Thymus (tissue), 11 donors: ENCODE measurements around the gene NAALAD2. TPM values are rescaled to one million over a fixed set of nuclear protein-coding genes. Genes with fewer than 3 reads are reported as not detected.
A peak's percentile ranks its signal among the peaks of the same experiment; 100 is the strongest.

ENCODE experiments used
- DNase-seq, 9 donors: peaks; one replicate each; pipeline ENCODE4 v3.0.0-alpha.2; 2013; ENCODE audit warnings: low spot score in 9 of 9, low read depth in 6 of 9, missing footprints in 1 of 9
- H3K27ac ChIP-seq, 2 donors: one replicate each; pipeline ENCODE4 v1.5.1; 2013; ENCODE audit warnings: control low read depth in 1 of 2, low read depth in 1 of 2, low read length in 1 of 2, mild to moderate bottlenecking in 1 of 2, moderate library complexity in 1 of 2
- H3K27me3 ChIP-seq, 2 donors: one replicate each; pipeline ENCODE4 v1.5.1; 2013; ENCODE audit warnings: low read length in 1 of 2; ENCODE audit not compliant: control insufficient read depth in 2 of 2, insufficient read depth in 1 of 2
- H3K36me3 ChIP-seq, 2 donors: one replicate each; pipeline ENCODE4 v1.5.1; 2013; ENCODE audit warnings: low read length in 1 of 2, mild to moderate bottlenecking in 1 of 2, moderate library complexity in 1 of 2; ENCODE audit not compliant: control insufficient read depth in 2 of 2, insufficient read depth in 2 of 2
- H3K4me1 ChIP-seq, 2 donors: one replicate each; pipeline ENCODE4 v1.5.1; 2013; ENCODE audit warnings: low read length in 2 of 2; ENCODE audit not compliant: control insufficient read depth in 2 of 2, insufficient read depth in 2 of 2
- H3K4me3 ChIP-seq, 2 donors: one replicate each; pipeline ENCODE4 v1.5.1; 2013; ENCODE audit warnings: low read length in 2 of 2, control low read depth in 1 of 2, mild to moderate bottlenecking in 1 of 2
- H3K9me3 ChIP-seq, 2 donors: one replicate each; pipeline ENCODE4 v1.5.1; 2013; ENCODE audit warnings: low read length in 1 of 2, mild to moderate bottlenecking in 1 of 2; ENCODE audit not compliant: control insufficient read depth in 2 of 2, insufficient read depth in 1 of 2
- WGBS: extraction: QIAGEN DNeasy Blood & Tissue Kit; methylation state at CpG from one replicate; pipeline ENCODE4 v1.1.7; 2013; 5-methylcytosine and 5-hydroxymethylcytosine counted together
- polyA plus RNA-seq: library from polyadenylated mRNA; stranded (reverse); fragments of 200-250 nt; gene quantifications from one replicate; pipeline ENCODE4 v1.2.3, GENCODE V29; 2013
- total RNA-seq: library from RNA; stranded (reverse); fragments of 120-200 nt; gene quantifications from one replicate; pipeline ENCODE4 v1.2.4, GENCODE V29; 2013
- donor health status: healthy.

Gene NAALAD2
- total and polyA plus RNA-seq, 2 donors = 0.23 to 0.47 TPM

- H3K36me3 ChIP-seq = no peaks in the 10 kb centered on the region
- no peaks in the 10 kb centered on the region for H3K27me3 ChIP-seq
- WGBS = 95% methylated on average over 2 of the region's 2 CpGs
- no peak overlapping the region for H3K4me3 ChIP-seq
- no peaks in the 10 kb centered on the region for H3K4me1 ChIP-seq
- DNase-seq = no peak
- no peak overlapping the region for H3K27ac ChIP-seq
- no peaks in the 10 kb centered on the region for H3K9me3 ChIP-seq
These were observed 44.3 kb downstream of the NAALAD2 start for GRCh38 chr11:90178751-90179150.

- Histone ChIP-seq H3K4me3 (no peak overlapping the region), H3K27ac (no peak overlapping the region), H3K4me1 (no peaks in the 10 kb centered on the region), H3K27me3 (no peaks in the 10 kb centered on the region), H3K9me3 (no peaks in the 10 kb centered on the region), H3K36me3 (no peaks in the 10 kb centered on the region)
- DNase-seq = no peak
- 95% methylated on average over 2 of the region's 2 CpGs for WGBS
These were observed 45.5 kb downstream of the NAALAD2 start for GRCh38 chr11:90179923-90180322.

DNA sequence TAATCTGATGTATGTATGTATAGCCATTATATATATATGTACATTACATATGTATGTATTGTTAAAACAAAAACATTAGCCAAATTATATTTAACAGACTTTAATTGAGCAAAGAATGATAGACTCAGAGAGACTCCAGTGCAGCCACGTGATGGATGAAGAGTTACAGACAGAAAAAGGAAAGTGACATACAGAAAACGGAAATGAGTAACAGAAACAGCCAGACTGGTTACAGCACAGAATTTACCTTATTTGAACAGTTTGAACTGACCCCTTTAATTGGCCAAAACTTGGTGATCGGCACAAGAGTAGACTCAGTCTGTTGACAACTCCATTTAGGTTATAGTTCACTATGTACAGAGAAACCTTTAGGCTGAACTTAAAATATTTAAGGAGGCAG, 53.4 kb downstream of the NAALAD2 start:
- H3K9me3 ChIP-seq = no peaks in the 10 kb centered on the region
- H3K36me3 ChIP-seq = no peaks in the 10 kb centered on the region
- H3K4me1 ChIP-seq = no peaks in the 10 kb centered on the region
- no peaks in the 10 kb centered on the region for H3K27me3 ChIP-seq
- no peak overlapping the region for H3K27ac ChIP-seq
- WGBS = 95% methylated on average over 3 of the region's 3 CpGs
- H3K4me3 ChIP-seq = no peak overlapping the region
- DNase-seq = no peak

DNA sequence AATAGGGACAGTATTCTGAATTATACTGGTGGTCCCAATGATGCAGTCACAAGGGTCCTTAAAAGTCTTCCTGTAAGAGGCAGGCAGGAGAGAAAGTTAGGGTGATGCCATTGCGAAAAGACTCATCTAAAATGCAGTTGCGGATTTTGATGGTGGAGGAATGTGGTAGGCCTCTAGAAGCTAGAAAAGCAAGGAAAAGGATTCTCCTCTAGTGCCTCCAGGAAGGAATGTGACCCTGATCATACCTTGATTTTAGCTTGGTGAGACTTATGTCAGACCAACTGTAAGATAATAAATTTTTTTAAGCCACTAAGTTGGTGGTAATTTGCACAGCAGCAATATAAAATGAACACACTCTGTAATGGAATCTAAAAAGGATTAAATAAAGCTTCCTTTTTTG, 54.5 kb downstream of the NAALAD2 start:
- no peak for DNase-seq
- no peak overlapping the region for H3K27ac ChIP-seq
- 98% methylated on average over 2 of the region's 2 CpGs for WGBS
- no peaks in the 10 kb centered on the region for H3K9me3 ChIP-seq
- no peak overlapping the region for H3K4me3 ChIP-seq
- no peaks in the 10 kb centered on the region for H3K36me3 ChIP-seq
- H3K4me1 ChIP-seq = no peaks in the 10 kb centered on the region
- H3K27me3 ChIP-seq = no peaks in the 10 kb centered on the region

GRCh38 chr11:90192869-90193582, 58.6 kb downstream of the NAALAD2 start:
- Histone ChIP-seq H3K4me3 (no peak overlapping the region), H3K36me3 (peaks cover 0 to 7% of the 10 kb centered on the region in 2 donors), H3K9me3 (no peaks in the 10 kb centered on the region), H3K27ac (no peak overlapping the region), H3K27me3 (no peaks in the 10 kb centered on the region), H3K4me1 (no peaks in the 10 kb centered on the region)
- DNase-seq = no peak
- WGBS = 96% methylated on average over 4 of the region's 4 CpGs

- H3K27ac ChIP-seq = no peak overlapping the region
- no peaks in the 10 kb centered on the region for H3K4me1 ChIP-seq
- H3K36me3 ChIP-seq = peaks cover 0 to 7% of the 10 kb centered on the region in 2 donors
- no peak for DNase-seq
- 99% methylated on average over 1 of the region's 1 CpG for WGBS
- no peaks in the 10 kb centered on the region for H3K27me3 ChIP-seq
- H3K9me3 ChIP-seq = no peaks in the 10 kb centered on the region
- H3K4me3 ChIP-seq = no peak overlapping the region
These were observed 62.9 kb downstream of the NAALAD2 start for GRCh38 chr11:90197377-90197776.

- DNase-seq = no peak
- Histone ChIP-seq H3K27ac (no peak overlapping the region), H3K36me3 (peaks cover 2 to 15% of the 10 kb centered on the region in 2 donors), H3K4me3 (no peak overlapping the region), H3K9me3 (no peaks in the 10 kb centered on the region), H3K4me1 (no peaks in the 10 kb centered on the region), H3K27me3 (no peaks in the 10 kb centered on the region)
- 74% methylated on average over 3 of the region's 3 CpGs for WGBS
These were observed 67.9 kb downstream of the NAALAD2 start for GRCh38 chr11:90202342-90202741.

DNA sequence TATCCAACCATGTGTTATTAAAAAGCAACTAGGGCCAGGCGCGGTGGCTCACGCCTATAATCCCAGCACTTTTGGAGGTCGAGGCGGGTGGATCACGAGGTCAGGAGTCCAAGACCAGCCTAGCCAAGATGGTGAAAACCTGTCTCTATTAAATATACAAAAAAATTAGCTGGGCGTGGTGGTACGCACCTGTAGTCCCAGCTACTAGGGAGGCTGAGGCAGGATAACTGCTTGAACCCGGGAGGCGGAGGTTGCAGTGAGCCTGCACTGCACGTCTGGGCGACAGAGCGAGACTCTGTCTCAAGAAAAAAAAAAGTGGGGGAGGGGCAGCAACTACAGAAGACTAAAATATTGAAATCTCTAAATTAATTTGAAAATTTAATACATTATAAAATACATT, 69.9 kb downstream of the NAALAD2 start:
- H3K4me3 ChIP-seq = no peak overlapping the region
- no peak for DNase-seq
- no peaks in the 10 kb centered on the region for H3K27me3 ChIP-seq
- H3K9me3 ChIP-seq = no peaks in the 10 kb centered on the region
- H3K36me3 ChIP-seq = peaks cover 6 to 23% of the 10 kb centered on the region in 2 donors
- H3K27ac ChIP-seq = no peak overlapping the region
- 94% methylated on average over 13 of the region's 13 CpGs for WGBS
- H3K4me1 ChIP-seq = no peaks in the 10 kb centered on the region

DNA sequence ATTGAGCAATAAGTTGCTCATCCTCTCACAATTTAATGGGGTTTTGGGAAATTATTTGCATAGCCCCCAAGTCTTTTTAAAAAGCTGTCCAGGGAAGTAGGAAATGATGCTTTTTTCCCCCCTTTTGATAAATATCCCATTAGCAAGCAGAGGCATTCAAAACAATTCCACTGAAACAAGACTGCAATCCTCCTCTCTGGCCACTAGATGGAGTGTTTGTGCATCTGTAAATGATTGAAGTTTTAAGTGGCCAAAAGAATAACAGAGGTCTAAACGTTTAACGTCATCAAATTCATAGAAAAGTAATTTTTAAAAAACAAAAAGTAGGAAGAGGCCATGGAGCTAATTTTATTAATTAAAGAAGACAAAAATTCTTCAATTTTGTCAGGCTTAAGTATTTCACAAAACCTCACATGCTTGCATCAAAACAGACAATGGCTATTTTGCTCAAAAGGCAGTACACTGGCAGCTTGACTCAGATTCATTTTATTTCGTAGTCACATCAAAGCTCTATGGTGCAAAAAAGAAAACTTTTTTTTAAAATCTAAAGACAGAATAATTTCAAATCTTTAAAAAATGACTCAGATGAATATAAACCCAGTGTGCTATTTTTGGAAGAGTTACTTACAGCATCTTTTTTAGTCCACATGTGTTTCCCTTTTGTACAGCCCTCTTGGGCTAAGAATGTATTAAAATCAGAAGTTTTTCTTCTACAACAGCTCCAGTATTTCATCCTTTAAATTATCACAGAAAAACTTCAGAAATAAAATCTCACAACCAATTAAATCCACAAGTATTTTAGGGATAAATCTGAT, 70.6 kb downstream of the NAALAD2 start:
- DNase-seq = peak in 6 of 9 donors; percentile 18 to 61 (median 40)
- Histone ChIP-seq H3K9me3 (no peaks in the 10 kb centered on the region), H3K4me1 (no peaks in the 10 kb centered on the region), H3K27me3 (no peaks in the 10 kb centered on the region), H3K4me3 (no peak overlapping the region), H3K27ac (no peak overlapping the region), H3K36me3 (peaks cover 10 to 29% of the 10 kb centered on the region in 2 donors)
- 36% methylated on average over 3 of the region's 3 CpGs for WGBS
